DND-41 (cell line): ENCODE measurements around the gene L3MBTL3.

ENCODE experiments used
- ATAC-seq: fragments of 200-7000 bp; cut with Tn5 transposase; 3 replicates; pipeline ENCODE4 v1.9.1; 2021; ENCODE audit warnings: low read depth; ENCODE audit not compliant: insufficient read depth
- DNase-seq: peaks from one replicate; pipeline ENCODE4 v3.0.0-alpha.2; 2020
- H2AFZ ChIP-seq: 2 replicates; pipeline ENCODE4 v1.6.0; 2012; ENCODE audit warnings: low read depth, low read length
- H3K27ac ChIP-seq: 2 replicates; pipeline ENCODE4 v1.5.1; 2012; ENCODE audit warnings: low read length, inconsistent platforms
- H3K27me3 ChIP-seq: fragments of 200-600 bp; sonication (generic); 2 replicates; pipeline ENCODE4 v1.6.0; 2012; ENCODE audit warnings: low read length, mild to moderate bottlenecking, inconsistent platforms; ENCODE audit not compliant: insufficient read depth, poor library complexity
- H3K36me3 ChIP-seq: 2 replicates; pipeline ENCODE4 v1.5.1; 2012; ENCODE audit warnings: low read length, inconsistent platforms; ENCODE audit not compliant: insufficient read depth
- H3K4me1 ChIP-seq: 2 replicates; pipeline ENCODE4 v1.5.1; 2012; ENCODE audit warnings: mild to moderate bottlenecking, low read length; ENCODE audit not compliant: insufficient read depth
- H3K4me2 ChIP-seq: 2 replicates; pipeline ENCODE4 v1.6.0; 2012; ENCODE audit warnings: mild to moderate bottlenecking, moderate library complexity, low read length, inconsistent platforms; ENCODE audit not compliant: insufficient read depth
- H3K4me3 ChIP-seq, 2 experiments: fragments of 200-600 bp in 1 of 2; shearing (Covaris generic) in 1 of 2; 2 replicates each; pipeline ENCODE4 v1.5.1; 2012 to 2016; ENCODE audit warnings: inconsistent platforms in 2 of 2, low read length in 2 of 2, mild to moderate bottlenecking in 2 of 2, low read depth in 1 of 2, moderate library complexity in 1 of 2
- H3K79me2 ChIP-seq: 2 replicates; pipeline ENCODE4 v1.6.0; 2012; ENCODE audit warnings: low read length, inconsistent platforms; ENCODE audit not compliant: insufficient read depth
- H3K9ac ChIP-seq: 2 replicates; pipeline ENCODE4 v1.6.0; 2012; ENCODE audit warnings: low read depth, mild to moderate bottlenecking, inconsistent platforms, low read length, moderate library complexity
- H3K9me3 ChIP-seq: 2 replicates; pipeline ENCODE4 v1.5.1; 2012; ENCODE audit warnings: low read length, moderate library complexity, mild to moderate bottlenecking, inconsistent platforms; ENCODE audit not compliant: insufficient read depth, severe bottlenecking
- H4K20me1 ChIP-seq: 2 replicates; pipeline ENCODE4 v1.6.0; 2012; ENCODE audit warnings: low read length; ENCODE audit not compliant: insufficient read depth
- EZH2 ChIP-seq: IDR thresholded peaks from 3 replicates; pipeline ENCODE4 v1.6.1; 2012; ENCODE audit warnings: borderline replicate concordance, low read depth, mild to moderate bottlenecking, moderate library complexity, low read length, inconsistent platforms; ENCODE audit not compliant: severe bottlenecking
- TF ChIP-seq, protein P1 (sequence below): IDR thresholded peaks from 2 replicates; pipeline ENCODE4 v1.5.1; 2012; ENCODE audit warnings: borderline replicate concordance, low read length, moderate library complexity, mild to moderate bottlenecking; ENCODE audit not compliant: poor library complexity, severe bottlenecking; ENCODE audit errors: extremely low read depth

L3MBTL3 gene

GRCh38 chr6:130118236-130118635 lies 99.9 kb downstream of the L3MBTL3 start:
- no peak overlapping the region for H3K4me2 ChIP-seq
- H3K27ac ChIP-seq: no peak overlapping the region
- no peak overlapping the region for H3K9ac ChIP-seq
- H3K4me3 ChIP-seq: no peak overlapping the region
- H2AFZ ChIP-seq: no peak overlapping the region
- no peaks in the 10 kb centered on the region for H3K9me3 ChIP-seq
- H3K36me3 ChIP-seq: no peaks in the 10 kb centered on the region
- TF ChIP-seq, protein P1, sequence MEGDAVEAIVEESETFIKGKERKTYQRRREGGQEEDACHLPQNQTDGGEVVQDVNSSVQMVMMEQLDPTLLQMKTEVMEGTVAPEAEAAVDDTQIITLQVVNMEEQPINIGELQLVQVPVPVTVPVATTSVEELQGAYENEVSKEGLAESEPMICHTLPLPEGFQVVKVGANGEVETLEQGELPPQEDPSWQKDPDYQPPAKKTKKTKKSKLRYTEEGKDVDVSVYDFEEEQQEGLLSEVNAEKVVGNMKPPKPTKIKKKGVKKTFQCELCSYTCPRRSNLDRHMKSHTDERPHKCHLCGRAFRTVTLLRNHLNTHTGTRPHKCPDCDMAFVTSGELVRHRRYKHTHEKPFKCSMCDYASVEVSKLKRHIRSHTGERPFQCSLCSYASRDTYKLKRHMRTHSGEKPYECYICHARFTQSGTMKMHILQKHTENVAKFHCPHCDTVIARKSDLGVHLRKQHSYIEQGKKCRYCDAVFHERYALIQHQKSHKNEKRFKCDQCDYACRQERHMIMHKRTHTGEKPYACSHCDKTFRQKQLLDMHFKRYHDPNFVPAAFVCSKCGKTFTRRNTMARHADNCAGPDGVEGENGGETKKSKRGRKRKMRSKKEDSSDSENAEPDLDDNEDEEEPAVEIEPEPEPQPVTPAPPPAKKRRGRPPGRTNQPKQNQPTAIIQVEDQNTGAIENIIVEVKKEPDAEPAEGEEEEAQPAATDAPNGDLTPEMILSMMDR: no peak
- TF ChIP-seq EZH2: no peak
- no peaks in the 10 kb centered on the region for H3K4me1 ChIP-seq
- no peak for ATAC-seq
- no peak for DNase-seq
- peaks cover 15% of the 10 kb centered on the region for H3K27me3 ChIP-seq
- no peaks in the 10 kb centered on the region for H3K79me2 ChIP-seq
- no peaks in the 10 kb centered on the region for H4K20me1 ChIP-seq

DNA sequence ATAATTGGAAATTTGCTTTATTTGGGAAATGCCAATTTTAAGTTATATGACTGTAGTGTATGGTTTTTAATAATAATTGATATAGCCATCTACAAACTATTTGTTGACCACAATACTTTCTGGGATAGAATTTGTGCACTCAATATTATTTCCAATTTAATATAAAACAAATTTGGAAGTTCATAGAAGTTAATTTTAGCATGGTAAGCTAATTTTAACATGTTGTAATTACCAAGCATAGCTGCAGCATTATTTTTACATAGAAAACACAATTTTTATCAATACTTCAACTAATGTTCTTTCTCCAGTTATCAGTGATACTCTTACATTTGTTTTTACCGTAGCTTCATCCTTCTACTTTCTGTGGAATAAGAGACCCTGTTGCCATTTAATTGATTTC lies 100.8 kb downstream of the L3MBTL3 start:
- H3K27me3 ChIP-seq: peaks cover 13% of the 10 kb centered on the region
- no peaks in the 10 kb centered on the region for H3K79me2 ChIP-seq
- TF ChIP-seq, protein P1: no peak
- TF ChIP-seq EZH2: no peak
- no peak for ATAC-seq
- H3K9ac ChIP-seq: no peak overlapping the region
- no peaks in the 10 kb centered on the region for H3K9me3 ChIP-seq
- H2AFZ ChIP-seq: no peak overlapping the region
- H3K4me2 ChIP-seq: no peak overlapping the region
- no peak for DNase-seq
- no peaks in the 10 kb centered on the region for H3K36me3 ChIP-seq
- H3K27ac ChIP-seq: no peak overlapping the region
- H4K20me1 ChIP-seq: no peaks in the 10 kb centered on the region
- no peak overlapping the region for H3K4me3 ChIP-seq
- H3K4me1 ChIP-seq: no peaks in the 10 kb centered on the region

- Histone ChIP-seq H3K4me3 (no peak overlapping the region), H3K27me3 (peaks cover 12% of the 10 kb centered on the region), H4K20me1 (no peaks in the 10 kb centered on the region), H3K79me2 (no peaks in the 10 kb centered on the region), H3K4me1 (no peaks in the 10 kb centered on the region), H3K4me2 (no peak overlapping the region), H2AFZ (no peak overlapping the region), H3K36me3 (no peaks in the 10 kb centered on the region), H3K27ac (no peak overlapping the region), H3K9ac (no peak overlapping the region), H3K9me3 (no peaks in the 10 kb centered on the region)
- no peak for TF ChIP-seq EZH2
- TF ChIP-seq, protein P1: no peak
- ATAC-seq (no peak), DNase-seq (no peak)
These were observed 102.3 kb downstream of the L3MBTL3 start for GRCh38 chr6:130120731-130121130.

DNA sequence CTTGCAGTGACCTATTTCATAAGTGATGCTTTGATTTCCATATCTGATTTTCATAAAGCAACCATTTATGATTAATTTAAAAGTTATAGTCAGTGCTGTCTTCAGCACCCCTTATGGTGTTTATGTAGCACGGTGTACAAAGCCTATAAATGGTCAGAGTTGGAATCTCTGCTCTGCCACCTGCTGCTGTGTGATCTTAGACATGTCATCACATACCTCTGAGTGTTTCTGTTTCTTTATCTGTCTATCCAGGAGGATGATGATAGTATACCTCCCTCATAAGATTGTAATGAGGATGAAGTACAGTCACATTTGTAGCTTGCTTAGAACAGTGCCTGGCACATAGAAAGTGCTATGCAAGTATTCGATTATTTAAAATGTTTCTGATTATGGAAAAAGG lies 103.9 kb downstream of the L3MBTL3 start:
- Histone ChIP-seq H3K4me2 (no peak overlapping the region), H3K27ac (no peak overlapping the region), H3K27me3 (peaks cover 12% of the 10 kb centered on the region), H3K36me3 (no peaks in the 10 kb centered on the region), H3K79me2 (no peaks in the 10 kb centered on the region), H3K4me3 (no peak overlapping the region), H2AFZ (no peak overlapping the region), H4K20me1 (no peaks in the 10 kb centered on the region), H3K9ac (no peak overlapping the region), H3K4me1 (no peaks in the 10 kb centered on the region), H3K9me3 (no peaks in the 10 kb centered on the region)
- ATAC-seq (no peak), DNase-seq (no peak)
- no peak for TF ChIP-seq EZH2
- TF ChIP-seq, protein P1: no peak
